NCI-H1417 (cell line): Measurements from ENCODE around the gene GRWD1.
A peak's percentile ranks its signal among the peaks of the same experiment; 100 is the strongest.

Source experiments
- DNase-seq, 3 experiments: peaks; one replicate each; lab custom pipeline; 2025; lab: John Stamatoyannopoulos, UW

The GRWD1 gene

DNA sequence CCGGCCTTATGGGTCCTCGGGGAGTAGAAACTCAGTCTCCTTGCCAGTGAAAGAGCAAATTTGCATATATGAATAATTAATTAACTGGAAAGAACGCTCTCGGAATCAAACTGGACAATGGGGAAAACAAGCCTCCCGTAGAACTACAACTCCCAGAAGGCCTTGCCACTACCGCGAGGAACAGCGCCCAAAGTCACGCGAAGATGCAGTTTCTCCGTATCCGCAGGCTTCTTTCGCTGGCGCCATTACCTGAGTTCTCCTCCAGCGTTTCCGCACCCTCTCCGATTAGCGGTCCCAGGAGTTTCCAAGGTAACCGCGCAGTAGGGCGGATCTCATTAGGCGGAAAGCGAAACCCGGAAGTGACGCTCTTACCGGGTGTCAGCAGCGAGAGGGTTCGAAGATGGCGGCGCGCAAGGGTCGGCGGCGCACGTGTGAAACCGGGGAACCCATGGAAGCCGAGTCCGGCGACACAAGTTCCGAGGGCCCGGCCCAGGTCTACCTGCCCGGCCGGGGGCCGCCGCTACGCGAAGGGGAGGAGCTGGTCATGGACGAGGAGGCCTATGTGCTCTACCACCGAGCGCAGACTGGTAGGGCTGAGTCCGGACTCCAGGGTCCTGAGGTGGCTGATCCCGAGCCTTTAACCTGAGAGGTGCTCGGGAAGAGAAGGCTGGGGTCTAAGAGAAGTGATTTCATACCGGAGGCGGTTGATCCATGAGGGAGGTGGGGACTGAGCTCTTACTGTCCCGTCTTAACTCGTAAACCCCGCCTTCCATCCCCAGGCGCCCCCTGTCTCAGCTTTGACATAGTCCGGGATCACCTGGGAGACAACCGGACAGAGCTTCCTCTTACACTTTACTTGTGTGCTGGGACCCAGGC is at the start of gene GRWD1:
GRWD1 (plus strand) TSS at position 378 of the 876 bp plus-strand sequence; CDS start at position 401, 23 bp downstream.
- DNase-seq: peak; percentile 96 to 99 (median 97)

DNA sequence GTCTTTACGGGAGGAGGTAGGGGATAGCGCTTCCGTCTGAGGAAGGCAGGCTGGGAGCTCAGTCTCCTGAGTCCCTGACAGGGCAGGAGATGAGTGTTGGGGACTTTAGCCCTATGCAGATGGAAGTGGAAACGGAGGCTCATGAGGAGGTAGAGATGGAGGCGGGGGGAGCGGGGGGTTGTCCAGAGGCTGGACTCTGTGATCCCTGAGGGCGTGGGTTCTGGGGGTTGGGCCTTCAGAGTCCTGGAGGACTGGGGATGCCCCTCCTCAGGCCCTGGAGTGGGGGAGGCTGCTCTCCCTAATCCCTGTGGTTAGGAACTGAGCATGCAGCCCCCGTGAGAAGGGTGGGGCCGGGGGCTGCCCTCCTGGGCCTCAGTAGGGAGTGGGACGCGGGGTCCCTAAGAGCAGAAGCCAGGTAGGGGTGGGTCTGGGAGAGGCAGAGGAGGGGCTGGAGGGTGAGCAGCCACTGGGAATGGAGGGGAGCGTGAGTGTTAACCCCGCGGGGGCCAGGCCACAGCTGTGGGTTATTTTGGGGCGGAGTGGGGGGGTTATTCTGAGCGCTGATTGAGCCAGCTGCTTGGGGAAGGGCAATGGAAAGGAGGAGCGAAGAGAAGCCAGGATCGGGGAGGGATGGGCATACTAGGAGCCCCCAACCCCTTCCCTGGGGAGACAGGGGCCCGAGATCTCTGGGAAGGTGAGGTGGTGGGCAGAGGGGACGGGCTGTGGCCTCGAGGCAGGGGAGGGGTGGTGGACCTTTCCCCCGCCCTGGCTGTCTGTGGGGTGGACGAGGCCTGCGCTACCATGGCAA is 49.6 kb upstream of the GRWD1 start:
- DNase-seq: peak in 1 of 3 experiments; percentile 6

DNA sequence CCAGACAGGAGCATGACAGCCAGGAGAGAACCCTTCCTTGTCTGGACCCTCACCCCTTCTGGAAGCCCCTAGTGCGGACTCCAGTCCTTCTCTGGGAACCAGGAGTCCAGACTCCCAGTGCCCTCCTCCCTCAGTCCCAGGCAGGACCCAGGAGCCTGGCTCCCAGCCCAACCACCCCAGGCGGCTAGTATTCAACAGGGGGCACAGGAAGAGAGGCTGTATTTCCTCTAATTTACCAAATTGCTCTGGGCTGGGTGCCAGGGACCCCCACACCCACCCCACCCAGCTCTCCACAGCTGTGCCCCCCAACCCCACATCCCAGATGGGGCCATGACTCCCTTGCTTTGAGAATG is 49.0 kb upstream of the GRWD1 start:
- DNase-seq: no peak

DNA sequence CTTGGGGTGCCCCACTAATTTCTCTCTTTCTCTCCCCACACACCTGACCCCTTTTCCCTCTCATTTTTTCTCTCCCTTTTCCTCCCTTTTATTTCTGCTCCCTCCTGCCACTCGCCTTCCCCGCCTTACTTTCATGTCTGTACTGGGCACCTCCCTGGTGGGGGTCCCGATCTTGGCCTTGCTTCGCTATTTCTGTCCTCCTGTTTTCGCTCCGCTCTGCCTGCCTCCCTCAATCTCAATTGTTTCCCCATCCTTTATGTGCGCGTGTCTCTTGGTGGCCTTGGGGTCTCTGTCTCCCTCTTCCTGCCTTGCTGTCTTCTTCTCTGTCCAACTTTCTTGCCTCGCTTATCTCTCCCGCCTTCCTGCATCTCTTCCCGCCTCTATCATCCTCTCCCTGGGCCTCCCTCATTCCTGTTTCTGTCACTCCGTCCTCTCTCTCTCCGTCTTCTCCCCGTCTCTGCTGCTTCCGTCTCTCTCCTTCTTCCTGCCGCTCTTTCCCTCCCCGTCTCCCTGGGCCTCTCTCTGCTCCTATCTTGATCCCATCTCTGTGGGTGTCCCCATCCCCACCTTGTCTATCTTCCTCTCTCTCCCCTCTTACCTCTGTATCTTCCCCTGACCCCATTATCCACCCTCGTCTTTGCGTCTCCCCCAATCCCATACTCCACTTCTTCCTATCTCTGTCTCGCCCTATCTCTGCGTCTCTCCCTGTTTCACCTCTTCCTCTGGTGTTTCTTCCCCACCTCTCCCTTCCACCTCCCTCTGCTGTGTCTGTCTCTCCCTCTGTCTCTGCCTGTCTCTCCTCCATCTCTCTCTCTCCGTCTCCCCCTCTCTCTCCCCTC is 48.3 kb upstream of the GRWD1 start:
- no peak for DNase-seq

DNA sequence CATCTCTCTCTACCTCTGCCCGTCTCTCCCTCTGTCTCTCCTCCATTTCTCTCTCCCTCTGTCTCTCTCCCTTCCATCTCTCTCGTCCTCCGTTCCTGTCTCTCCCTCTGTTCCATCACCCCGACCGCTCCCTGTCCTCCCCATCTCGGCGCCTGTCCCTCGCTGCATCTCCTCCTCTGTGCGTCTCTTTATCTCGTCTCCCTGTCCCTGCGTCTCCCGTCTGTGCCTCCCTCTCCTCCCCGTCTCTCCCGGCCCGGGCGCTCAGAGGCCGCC is 47.7 kb upstream of the GRWD1 start:
- DNase-seq: peak in 1 of 3 experiments; percentile 42

DNA sequence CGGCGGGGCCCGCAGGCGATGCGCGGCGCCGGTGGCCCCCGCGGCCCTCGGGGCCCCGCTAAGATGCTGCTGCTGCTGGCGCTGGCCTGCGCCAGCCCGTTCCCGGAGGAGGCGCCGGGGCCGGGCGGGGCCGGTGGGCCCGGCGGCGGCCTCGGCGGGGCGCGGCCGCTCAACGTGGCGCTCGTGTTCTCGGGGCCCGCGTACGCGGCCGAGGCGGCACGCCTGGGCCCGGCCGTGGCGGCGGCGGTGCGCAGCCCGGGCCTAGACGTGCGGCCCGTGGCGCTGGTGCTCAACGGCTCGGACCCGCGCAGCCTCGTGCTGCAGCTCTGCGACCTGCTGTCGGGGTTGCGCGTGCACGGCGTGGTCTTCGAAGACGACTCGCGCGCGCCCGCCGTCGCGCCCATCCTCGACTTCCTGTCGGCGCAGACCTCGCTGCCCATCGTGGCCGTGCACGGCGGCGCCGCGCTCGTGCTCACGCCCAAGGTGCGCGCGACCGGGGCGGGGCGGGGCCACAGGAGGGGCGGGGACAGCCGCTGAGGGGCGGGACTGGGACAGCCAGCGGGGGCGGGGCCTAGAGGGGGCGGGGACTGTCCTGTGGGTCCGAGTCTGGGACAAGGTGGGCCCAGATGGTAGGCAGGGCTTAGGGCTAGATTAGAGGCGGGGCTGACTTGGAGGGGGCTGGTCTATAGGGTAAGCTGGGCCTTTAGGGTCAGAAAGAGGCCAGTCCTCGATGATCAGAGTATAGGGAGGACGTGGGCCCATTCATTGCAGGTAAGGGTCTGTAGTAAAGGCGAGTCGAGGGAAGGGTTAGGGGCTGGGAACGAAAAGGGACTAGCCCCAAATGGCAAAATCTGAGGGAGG is 47.2 kb upstream of the GRWD1 start:
- DNase-seq: peak; percentile 85 to 95 (median 85)

DNA sequence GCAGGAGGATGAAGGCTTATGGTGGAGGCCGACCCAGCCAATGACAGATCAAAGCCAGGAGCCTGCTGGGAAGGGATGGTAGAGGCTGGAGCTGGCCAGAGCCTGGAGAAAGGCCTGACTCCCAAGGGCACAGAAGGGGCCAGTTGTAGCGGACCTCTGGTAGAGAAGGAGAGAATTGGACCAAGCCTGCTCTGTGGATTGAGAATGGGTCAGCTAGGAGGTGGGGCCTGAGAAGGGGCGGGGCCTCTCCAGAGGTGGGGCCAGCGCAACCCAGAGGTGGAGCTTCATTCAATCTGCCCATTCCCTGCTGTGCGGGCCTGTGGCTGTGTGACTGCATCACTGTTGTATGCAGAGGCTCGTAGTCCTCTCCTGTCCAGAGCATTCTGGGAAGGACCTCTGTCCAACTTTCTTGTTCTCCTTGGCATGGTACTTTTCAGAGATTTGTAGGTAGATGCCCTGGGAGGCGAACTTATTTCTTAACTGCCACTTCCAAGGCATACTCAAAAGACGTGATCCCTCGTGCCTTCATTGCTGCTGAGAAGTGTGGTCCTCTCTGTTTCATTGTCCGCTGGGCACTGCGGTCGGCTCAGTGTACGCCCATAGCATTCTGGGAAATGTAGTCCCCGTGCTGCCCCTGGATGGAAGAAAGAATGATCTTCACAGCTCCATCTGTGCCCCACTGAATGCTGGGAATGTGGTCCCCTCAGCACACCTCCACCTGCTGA is 45.6 kb upstream of the GRWD1 start:
- DNase-seq: peak; percentile 33 to 86 (median 43)

DNA sequence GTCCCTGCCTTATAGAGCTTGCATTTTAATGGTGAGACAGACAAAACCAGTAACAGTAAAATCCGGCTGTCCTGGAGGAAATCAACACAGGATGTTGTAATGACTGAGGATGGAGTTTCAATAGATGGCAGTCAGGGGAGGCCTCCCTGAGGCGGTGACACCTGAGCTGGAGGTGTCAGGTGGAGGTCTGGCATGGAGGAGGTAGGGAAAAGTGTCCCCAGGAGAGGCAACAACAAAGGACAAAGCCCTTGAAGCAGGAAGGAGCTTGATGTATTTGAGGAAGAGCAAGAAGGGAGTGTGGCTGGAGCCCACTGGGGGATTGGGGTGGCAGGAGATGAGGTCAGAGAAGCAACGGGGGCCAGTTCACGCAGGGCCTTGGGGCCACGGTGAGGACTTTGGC is 44.5 kb upstream of the GRWD1 start:
- no peak for DNase-seq

DNA sequence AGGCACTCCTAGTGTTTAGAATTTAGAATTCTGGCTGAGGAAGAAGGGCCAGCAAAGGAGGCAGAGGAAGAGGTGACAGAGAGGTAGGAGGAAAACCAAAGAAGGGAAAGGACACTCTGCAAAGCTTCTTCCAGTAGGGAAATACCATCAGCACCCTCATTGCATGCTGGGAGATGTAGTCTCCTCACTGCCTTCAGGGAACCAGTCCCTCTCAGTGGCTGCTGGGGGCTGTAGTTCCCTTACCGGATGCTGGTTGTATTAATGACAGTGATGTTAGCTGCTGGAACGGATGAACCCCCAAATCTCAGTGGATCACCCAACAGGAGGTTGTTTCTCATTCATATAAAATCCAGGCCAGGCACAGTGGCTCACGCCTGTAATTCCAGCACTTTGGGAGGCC is 42.2 kb upstream of the GRWD1 start:
- DNase-seq: peak; percentile 6 to 63 (median 36)

DNA sequence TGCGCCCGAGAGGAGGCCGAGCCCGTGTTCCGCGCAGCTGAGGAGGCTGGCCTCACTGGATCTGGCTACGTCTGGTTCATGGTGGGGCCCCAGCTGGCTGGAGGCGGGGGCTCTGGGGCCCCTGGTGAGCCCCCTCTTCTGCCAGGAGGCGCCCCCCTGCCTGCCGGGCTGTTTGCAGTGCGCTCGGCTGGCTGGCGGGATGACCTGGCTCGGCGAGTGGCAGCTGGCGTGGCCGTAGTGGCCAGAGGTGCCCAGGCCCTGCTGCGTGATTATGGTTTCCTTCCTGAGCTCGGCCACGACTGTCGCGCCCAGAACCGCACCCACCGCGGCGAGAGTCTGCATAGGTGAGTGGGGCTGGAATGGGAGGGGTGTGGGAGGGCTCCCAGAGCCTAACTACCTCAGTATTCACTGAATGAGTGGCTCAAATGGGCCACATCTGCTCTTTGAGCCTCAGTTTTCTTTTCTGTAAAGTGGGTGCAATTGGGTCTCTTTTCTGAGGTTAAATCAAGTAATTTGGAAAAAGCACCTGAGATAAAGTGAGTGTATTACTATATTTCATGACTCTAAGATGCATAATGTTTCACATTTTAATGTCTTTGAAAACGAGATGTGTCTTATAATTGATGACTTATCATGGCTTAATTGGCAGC is 40.6 kb upstream of the GRWD1 start:
- no peak for DNase-seq

DNA sequence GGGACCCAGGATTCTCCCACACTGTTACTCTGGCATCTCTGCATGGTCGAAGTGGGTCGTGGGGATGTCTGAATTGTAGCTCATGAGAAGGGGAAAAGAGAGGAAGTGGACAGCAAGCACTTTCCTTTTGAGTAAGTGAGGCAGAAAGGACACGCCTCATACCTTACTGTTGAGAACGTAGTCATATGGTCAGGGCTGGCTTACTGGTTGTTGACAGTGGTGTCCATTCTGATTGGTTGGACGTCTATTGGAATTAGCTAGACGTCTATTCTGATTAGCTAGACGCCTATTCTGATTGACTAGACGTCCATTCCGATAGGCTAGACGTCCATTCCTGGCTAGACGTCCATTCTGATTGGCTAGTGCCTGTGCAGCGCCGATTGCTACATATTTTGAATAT is 39.9 kb upstream of the GRWD1 start:
- no peak for DNase-seq

DNA sequence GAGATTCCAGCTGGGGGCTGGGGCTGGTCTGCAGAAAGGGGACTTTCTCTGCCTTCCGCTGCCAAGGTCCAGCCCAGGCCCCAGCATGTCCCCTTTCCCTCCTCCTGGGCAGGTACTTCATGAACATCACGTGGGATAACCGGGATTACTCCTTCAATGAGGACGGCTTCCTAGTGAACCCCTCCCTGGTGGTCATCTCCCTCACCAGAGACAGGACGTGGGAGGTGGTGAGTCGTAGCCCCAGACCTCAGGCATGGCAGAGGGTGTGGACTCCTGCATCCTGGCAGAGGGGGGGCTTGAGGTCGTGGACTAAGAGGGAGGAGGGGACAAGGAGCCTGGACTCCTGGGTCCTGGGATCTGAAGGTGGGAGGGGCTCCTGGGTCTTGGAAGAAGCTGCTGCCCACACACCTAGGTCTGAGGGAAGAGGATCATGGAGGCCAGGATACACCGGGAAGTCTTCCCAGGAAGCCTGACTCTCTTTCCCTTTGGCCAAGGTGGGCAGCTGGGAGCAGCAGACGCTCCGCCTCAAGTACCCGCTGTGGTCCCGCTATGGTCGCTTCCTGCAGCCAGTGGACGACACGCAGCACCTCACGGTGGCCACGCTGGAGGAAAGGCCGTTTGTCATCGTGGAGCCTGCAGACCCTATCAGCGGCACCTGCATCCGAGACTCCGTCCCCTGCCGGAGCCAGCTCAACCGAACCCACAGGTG is 31.8 kb upstream of the GRWD1 start:
- DNase-seq: no peak

DNA sequence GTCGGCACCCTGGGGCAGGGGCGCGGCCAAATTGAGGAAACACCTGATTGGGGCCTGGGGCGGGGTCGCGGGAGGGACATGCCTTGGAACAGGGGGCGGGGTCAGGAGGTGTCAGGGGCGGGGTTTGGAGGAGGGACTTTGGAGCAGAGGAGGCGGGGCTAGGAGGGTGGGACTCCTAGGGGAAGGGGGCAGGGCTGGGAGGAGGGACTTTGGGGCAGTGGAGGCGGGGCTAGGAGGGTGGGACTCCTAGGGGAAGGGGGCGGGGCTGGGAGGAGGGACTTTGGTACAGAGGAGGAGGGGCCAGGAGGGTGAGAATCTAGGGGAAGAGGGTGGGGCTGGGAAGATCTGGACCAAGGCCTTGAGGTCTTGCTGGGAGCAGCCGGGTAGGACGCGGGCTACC is 30.4 kb upstream of the GRWD1 start:
- peak in 2 of 3 experiments; percentile 16 to 20 for DNase-seq

DNA sequence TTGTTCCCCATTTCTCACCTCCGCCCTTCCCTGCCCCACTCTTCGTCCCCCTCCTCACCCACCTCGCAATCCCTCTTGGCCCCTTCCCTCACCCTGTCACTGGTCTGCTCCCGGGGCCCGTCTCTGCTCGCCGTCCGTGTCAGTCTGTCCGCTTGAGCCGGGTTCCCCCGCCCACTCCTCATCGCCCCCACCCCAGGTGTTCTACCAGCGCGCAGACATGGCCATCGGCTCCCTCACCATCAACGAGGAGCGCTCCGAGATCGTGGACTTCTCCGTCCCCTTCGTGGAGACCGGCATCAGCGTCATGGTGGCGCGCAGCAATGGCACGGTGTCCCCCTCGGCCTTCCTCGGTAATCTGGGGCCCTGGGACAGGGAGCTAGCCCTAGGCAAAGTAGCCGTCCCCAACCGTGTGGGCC is 30.0 kb upstream of the GRWD1 start:
- DNase-seq: no peak

DNA sequence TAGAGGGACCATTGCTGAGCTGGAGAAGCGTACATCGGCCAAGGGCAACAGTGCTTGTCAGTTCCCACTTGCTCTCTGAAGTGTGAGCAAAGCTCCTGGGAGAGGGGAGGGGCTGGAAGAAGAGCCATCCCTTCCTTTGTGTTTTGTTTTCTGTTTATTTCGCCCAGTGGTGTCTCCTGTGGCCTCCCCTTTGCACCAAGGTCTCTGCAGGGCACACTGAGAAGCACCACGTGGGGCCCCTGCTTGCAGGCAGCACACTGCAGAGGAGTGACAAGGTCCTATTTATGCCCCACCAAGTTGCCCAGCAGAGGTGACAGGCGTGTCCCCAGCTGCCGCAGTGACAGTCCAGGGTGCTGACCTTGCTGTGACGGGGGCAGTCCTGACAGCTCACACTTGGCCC is 28.4 kb upstream of the GRWD1 start:
- no peak for DNase-seq

DNA sequence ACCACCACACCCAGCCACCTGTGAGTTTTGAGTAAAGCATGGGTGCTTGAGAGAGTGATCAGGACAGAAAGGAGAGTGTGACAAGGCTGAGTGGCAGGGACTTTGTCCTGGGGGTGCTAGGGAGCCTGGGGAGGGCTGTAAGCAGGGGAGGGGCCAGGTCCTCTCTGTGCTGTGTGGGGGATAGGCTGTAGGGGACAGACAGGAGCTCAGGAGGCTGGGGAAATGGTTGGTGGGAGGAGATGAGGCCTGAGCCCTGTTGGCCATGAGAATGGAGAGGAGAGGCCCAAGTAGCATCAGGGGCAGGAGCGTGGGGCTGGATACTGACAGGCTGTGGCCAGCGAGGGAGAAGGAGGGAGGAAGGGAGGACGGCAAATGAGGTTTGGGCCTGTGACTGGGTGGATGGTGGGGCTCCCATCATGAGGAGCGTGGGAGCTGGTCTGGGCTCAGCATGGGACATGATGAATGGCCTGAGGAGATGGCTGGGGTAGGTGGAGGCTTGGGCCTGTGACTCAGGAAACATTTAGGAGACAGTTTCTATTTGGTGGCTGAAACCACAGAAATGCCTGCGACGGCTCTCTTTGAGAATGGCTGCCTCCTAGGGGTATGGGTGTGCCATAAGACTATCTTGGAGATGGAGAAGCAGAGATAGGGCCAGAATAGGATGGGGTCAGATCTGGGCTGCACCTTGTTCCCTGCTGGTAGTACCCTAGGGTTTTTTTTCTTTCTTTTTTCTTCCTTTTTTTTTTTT is 27.3 kb upstream of the GRWD1 start:
- DNase-seq: no peak

DNA sequence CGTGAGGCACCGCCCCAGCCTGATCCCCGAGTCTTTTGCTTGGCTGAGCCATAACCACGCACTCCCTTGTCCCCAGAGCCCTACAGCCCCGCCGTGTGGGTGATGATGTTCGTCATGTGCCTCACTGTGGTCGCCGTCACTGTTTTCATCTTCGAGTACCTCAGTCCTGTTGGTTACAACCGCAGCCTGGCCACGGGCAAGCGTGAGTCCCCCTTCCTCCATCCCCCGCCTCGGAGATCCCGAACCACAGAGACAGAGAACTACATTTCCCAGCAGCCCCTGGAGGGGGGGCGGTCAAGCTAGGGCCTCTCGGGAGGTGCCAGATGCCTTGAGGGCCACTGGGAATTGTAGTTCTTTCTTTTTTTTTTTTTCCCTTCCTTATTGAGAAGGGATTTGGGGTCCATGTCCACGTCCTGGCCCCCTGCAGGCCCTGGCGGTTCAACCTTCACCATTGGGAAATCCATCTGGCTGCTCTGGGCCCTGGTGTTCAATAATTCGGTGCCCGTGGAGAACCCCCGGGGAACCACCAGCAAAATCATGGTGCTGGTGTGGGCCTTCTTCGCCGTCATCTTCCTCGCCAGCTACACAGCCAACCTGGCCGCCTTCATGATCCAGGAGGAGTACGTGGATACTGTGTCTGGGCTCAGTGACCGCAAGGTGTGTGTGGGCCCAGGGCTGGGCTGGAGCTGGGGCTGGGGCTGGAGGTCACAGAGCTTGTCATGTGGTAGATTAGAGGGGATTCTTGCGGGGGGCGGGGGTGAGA is 26.4 kb upstream of the GRWD1 start:
- DNase-seq: peak in 2 of 3 experiments; percentile 3 to 49

DNA sequence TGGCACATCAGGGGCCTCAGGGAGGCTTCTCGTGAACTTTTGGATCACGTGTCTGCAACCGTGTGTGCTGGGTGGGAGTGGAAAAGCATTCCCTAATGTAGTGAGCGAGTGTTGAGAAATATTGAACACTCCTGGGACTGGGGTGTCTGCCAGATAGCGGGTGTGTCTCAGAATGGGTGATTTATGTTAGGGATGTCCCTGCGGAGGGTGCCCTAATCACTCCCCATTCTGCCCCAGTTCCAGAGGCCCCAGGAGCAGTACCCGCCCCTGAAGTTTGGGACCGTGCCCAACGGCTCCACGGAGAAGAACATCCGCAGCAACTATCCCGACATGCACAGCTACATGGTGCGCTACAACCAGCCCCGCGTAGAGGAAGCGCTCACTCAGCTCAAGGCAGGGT is 24.2 kb upstream of the GRWD1 start:
- DNase-seq: no peak
